Esophagus muscularis mucosa (tissue), 3 donors: ENCODE results near the gene PAX5.

Experiments used
- POLR2A ChIP-seq: fragments of 450-650 bp; IDR thresholded peaks from one replicate; pipeline ENCODE4 v1.6.1; 2017; ENCODE audit warnings: antibody characterized with exemption, moderate library complexity, mild to moderate bottlenecking, low read depth
- POLR2AphosphoS5 ChIP-seq, 2 donors: sonication (generic); formaldehyde crosslinking; IDR thresholded peaks; one replicate each; pipeline ENCODE4 v1.6.1; 2017; ENCODE audit warnings: antibody characterized with exemption in 2 of 2
- TF ChIP-seq, protein P1 (sequence below), 3 experiments: fragments of 200-600 bp in 2 of 3; fragments of 450-650 bp in 1 of 3; sonication (generic) in 2 of 3; IDR thresholded peaks; one replicate each; pipeline ENCODE4 v1.5.1; 2017 to 2019; ENCODE audit warnings: antibody characterized with exemption in 3 of 3, mild to moderate bottlenecking in 2 of 3, moderate library complexity in 1 of 3

DNA sequence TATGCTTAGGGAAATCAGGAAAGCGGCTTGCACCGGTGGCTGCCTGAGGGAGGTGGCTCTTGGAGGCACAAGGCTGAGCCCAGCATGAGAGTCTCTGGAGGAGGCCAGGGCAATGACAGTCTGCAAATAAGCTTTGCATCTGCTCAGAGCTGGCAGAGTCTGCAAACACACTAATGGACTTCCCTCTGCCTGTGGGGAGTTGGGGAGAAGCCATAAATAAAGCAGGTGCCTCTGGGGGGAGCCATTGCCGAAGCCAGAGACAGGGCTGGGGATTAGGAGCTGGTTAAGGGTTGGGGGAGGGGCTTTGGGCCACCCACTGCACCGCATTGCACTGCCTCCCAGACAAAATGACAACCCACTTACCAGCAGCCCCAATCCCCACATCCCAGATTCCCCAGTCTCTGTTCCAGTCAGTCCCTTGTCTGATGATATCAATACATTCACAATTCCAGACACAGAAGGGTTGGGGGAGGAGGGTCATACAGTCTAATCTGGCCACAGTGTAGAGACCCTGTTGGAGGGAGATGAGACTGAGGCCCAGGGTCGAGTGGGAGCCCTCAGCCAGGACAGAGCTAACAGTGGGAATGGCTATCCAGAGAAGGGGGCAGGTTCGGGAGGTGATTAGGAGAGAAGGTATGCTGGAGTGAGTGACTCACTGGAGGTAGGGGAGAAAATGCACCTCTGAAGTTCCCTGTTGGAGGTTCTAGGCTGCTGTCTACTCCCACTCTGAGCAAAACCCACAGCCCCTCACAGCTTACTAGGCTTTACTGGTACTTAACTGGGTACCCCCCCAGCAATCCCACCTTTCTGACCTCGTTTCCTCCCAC is 53.7 kb downstream of the PAX5 start:
- TF ChIP-seq, protein P1, sequence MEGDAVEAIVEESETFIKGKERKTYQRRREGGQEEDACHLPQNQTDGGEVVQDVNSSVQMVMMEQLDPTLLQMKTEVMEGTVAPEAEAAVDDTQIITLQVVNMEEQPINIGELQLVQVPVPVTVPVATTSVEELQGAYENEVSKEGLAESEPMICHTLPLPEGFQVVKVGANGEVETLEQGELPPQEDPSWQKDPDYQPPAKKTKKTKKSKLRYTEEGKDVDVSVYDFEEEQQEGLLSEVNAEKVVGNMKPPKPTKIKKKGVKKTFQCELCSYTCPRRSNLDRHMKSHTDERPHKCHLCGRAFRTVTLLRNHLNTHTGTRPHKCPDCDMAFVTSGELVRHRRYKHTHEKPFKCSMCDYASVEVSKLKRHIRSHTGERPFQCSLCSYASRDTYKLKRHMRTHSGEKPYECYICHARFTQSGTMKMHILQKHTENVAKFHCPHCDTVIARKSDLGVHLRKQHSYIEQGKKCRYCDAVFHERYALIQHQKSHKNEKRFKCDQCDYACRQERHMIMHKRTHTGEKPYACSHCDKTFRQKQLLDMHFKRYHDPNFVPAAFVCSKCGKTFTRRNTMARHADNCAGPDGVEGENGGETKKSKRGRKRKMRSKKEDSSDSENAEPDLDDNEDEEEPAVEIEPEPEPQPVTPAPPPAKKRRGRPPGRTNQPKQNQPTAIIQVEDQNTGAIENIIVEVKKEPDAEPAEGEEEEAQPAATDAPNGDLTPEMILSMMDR (IDR thresholded peaks at IDR 0.05): no peak
- no peak for TF ChIP-seq POLR2A
- no peak for TF ChIP-seq POLR2AphosphoS5 (IDR thresholded peaks at IDR 0.05)
